ENCODE measurements around the gene NPHP4.

NPHP4 gene

GRCh38 chr1:5891736-5892135 is 100.5 kb downstream of the NPHP4 start:
- DNase-seq, result peak; percentile 24
- H3K27ac ChIP-seq, result no peak overlapping the region
- H3K4me3 ChIP-seq (ENCODE audit: low read depth, low read length), result no peak overlapping the region
- no peaks in the 10 kb centered on the region for H3K27me3 ChIP-seq (replicated peaks)
- in situ Hi-C loops (cut with HindIII; ENCODE audit: low pct_ligation_motif_present, low sequenced_read_pairs), result no loop called here
- TF ChIP-seq CTCF (IDR thresholded peaks at IDR 0.05; ENCODE audit: low read depth, low read length, missing control alignments), result no peak
- H3K36me3 ChIP-seq (replicated peaks), result no peaks in the 10 kb centered on the region

GRCh38 chr1:5891137-5891536 is 101.1 kb downstream of the NPHP4 start:
- no peaks in the 10 kb centered on the region for H3K27me3 ChIP-seq (replicated peaks)
- no peak for DNase-seq
- in situ Hi-C loops (cut with HindIII; ENCODE audit: low pct_ligation_motif_present, low sequenced_read_pairs), result no loop called here
- no peaks in the 10 kb centered on the region for H3K36me3 ChIP-seq (replicated peaks)
- H3K4me3 ChIP-seq (ENCODE audit: low read depth, low read length), result no peak overlapping the region
- no peak for TF ChIP-seq CTCF (IDR thresholded peaks at IDR 0.05; ENCODE audit: low read depth, low read length, missing control alignments)
- H3K27ac ChIP-seq, result no peak overlapping the region

- H3K36me3 ChIP-seq (replicated peaks), result no peaks in the 10 kb centered on the region
- no peaks in the 10 kb centered on the region for H3K27me3 ChIP-seq (replicated peaks)
- H3K27ac ChIP-seq, result no peak overlapping the region
- no peak for TF ChIP-seq CTCF (IDR thresholded peaks at IDR 0.05; ENCODE audit: low read depth, low read length, missing control alignments)
- no peak overlapping the region for H3K4me3 ChIP-seq (ENCODE audit: low read depth, low read length)
- no peak for DNase-seq
- in situ Hi-C loops (cut with HindIII; ENCODE audit: low pct_ligation_motif_present, low sequenced_read_pairs), result no loop called here
These were observed 101.7 kb downstream of the NPHP4 start for GRCh38 chr1:5890346-5891106.

- in situ Hi-C loops (cut with HindIII; ENCODE audit: low pct_ligation_motif_present, low sequenced_read_pairs), result no loop called here
- Histone ChIP-seq H3K27ac (no peak overlapping the region), H3K4me3 (ENCODE audit: low read depth, low read length) (no peak overlapping the region), H3K27me3 (replicated peaks) (no peaks in the 10 kb centered on the region), H3K36me3 (replicated peaks) (no peaks in the 10 kb centered on the region)
- DNase-seq, result no peak
- TF ChIP-seq CTCF (IDR thresholded peaks at IDR 0.05; ENCODE audit: low read depth, low read length, missing control alignments), result no peak
These were observed 102.3 kb downstream of the NPHP4 start for GRCh38 chr1:5889901-5890300.

GRCh38 chr1:5889462-5889861 is 102.8 kb downstream of the NPHP4 start:
- no peak for TF ChIP-seq CTCF (IDR thresholded peaks at IDR 0.05; ENCODE audit: low read depth, low read length, missing control alignments)
- Histone ChIP-seq H3K27me3 (replicated peaks) (no peaks in the 10 kb centered on the region), H3K36me3 (replicated peaks) (no peaks in the 10 kb centered on the region), H3K4me3 (ENCODE audit: low read depth, low read length) (no peak overlapping the region), H3K27ac (no peak overlapping the region)
- no peak for DNase-seq
- in situ Hi-C loops (cut with HindIII; ENCODE audit: low pct_ligation_motif_present, low sequenced_read_pairs), result no loop called here

All from brain microvascular endothelial cell (primary cell).